HG03045 (cell line): ENCODE measurements around the gene PLK3.
A peak's percentile ranks its signal among the peaks of the same experiment; 100 is the strongest.
"Not testable (repeated sequence)": the region's sequence is repeated elsewhere in the genome, so short reads cannot be mapped to it uniquely, and the experiment has no call there.

Source experiments
- ATAC-seq: cut with Tn5 transposase; IDR thresholded peaks from one replicate; pipeline ENCODE4 v1.9.1; 2021; ENCODE audit warnings: mild to moderate bottlenecking, moderate library complexity; ENCODE audit not compliant: unreplicated experiment

PLK3 gene

GRCh38 chr1:44808063-44808937 lies 8.1 kb downstream of the PLK3 start, which contains the start of gene BTBD19:
TSS of gene BTBD19 (plus strand) at chr1:44808523. CDS start at chr1:44808821, 298 bp downstream.
- peak; percentile 33 for ATAC-seq

GRCh38 chr1:44808938-44809917 lies 9.1 kb downstream of the PLK3 start:
- peak; percentile 30 for ATAC-seq

GRCh38 chr1:44810101-44810761 lies 10.1 kb downstream of the PLK3 start:
- no peak for ATAC-seq

- not testable (repeated sequence) for ATAC-seq
Measured at GRCh38 chr1:44810762-44811105, 10.6 kb downstream of the PLK3 start.

- no peak for ATAC-seq
Measured at GRCh38 chr1:44811234-44811633, 11.1 kb downstream of the PLK3 start.

GRCh38 chr1:44812822-44813543 lies 12.8 kb downstream of the PLK3 start:
- ATAC-seq = no peak

GRCh38 chr1:44815926-44816325 lies 15.7 kb downstream of the PLK3 start:
- ATAC-seq = not testable (repeated sequence)

- ATAC-seq = no peak
Measured at GRCh38 chr1:44817307-44817706, 17.1 kb downstream of the PLK3 start.

- ATAC-seq = no peak
Measured at GRCh38 chr1:44817771-44818495, 17.8 kb downstream of the PLK3 start.

GRCh38 chr1:44819196-44819607 lies 19.0 kb downstream of the PLK3 start:
- ATAC-seq = no peak

- ATAC-seq = peak; percentile 76
Measured at GRCh38 chr1:44819608-44820327, 19.6 kb downstream of the PLK3 start.

GRCh38 chr1:44820328-44821239 lies 20.4 kb downstream of the PLK3 start:
- ATAC-seq = no peak

GRCh38 chr1:44821240-44821715 lies 21.1 kb downstream of the PLK3 start:
- no peak for ATAC-seq

GRCh38 chr1:44822131-44822701 lies 22.0 kb downstream of the PLK3 start:
- no peak for ATAC-seq

GRCh38 chr1:44822981-44823451 lies 22.8 kb downstream of the PLK3 start:
- ATAC-seq = no peak

GRCh38 chr1:44824392-44824791 lies 24.2 kb downstream of the PLK3 start:
- ATAC-seq = not testable (repeated sequence)
